ENCODE data around the gene METTL13. TPM values are rescaled to one million over a fixed set of nuclear protein-coding genes. Genes with fewer than 3 reads are reported as not detected.

Gene METTL13
- total RNA-seq, 1 donor from 2014 or later: 25.1 TPM

DNA sequence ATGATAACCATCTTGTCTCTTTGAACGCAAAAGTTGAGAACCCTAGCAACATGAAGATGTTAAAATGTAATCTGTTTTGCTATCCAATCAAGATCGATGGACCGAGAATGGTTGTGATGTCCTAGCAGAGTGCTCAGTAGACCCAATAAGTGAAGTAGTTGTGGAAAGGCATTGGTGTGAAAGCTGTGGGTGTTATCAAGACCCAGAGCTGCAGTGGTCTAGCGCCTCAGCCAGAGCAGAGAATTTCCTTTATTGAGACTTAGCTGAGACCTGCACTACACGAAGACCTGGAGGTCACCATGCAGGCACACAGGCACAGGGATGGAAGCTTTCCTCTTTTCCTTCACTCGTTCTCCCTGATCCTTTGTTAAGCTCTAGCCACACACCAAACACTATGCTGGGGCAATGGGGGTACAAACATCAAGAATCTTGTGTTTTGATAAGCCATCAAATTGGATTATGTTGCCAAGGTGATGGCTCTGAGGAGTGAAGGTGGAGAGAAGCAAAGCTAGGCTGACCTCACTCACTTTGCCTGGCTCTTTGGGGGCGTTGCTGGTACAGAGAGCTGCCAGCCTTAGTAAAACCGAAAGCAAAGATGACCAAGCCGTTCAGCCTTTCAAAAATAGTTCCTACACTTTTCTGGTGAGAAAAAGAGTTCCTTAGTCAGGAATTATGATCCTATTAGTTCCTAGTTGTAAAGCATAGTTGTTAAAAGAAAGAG, 24.1 kb downstream of the METTL13 start:
- TF ChIP-seq EZH2 (IDR thresholded peaks at IDR 0.05; ENCODE audit: insufficient read depth, low read length): no peak
- TF ChIP-seq, protein P1, sequence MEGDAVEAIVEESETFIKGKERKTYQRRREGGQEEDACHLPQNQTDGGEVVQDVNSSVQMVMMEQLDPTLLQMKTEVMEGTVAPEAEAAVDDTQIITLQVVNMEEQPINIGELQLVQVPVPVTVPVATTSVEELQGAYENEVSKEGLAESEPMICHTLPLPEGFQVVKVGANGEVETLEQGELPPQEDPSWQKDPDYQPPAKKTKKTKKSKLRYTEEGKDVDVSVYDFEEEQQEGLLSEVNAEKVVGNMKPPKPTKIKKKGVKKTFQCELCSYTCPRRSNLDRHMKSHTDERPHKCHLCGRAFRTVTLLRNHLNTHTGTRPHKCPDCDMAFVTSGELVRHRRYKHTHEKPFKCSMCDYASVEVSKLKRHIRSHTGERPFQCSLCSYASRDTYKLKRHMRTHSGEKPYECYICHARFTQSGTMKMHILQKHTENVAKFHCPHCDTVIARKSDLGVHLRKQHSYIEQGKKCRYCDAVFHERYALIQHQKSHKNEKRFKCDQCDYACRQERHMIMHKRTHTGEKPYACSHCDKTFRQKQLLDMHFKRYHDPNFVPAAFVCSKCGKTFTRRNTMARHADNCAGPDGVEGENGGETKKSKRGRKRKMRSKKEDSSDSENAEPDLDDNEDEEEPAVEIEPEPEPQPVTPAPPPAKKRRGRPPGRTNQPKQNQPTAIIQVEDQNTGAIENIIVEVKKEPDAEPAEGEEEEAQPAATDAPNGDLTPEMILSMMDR (IDR thresholded peaks at IDR 0.05; ENCODE audit: insufficient read depth, low read depth, low read length): no peak
- no peak overlapping the region for H3K4me3 ChIP-seq (ENCODE audit: insufficient read depth, low read depth, low read length)
- DNase-seq (ENCODE audit: low read depth) (no peak), FAIRE-seq (no peak)
- H3K27me3 ChIP-seq (ENCODE audit: insufficient read depth, low read length): no peaks in the 10 kb centered on the region
- Mint-ChIP-seq H3K36me3 (ENCODE audit: low read depth, unreplicated experiment) (no peaks in the 10 kb centered on the region), H3K4me1 (ENCODE audit: low read depth, unreplicated experiment) (no peaks in the 10 kb centered on the region), H3K27ac (ENCODE audit: unreplicated experiment) (no peak overlapping the region), H3K27me3 (ENCODE audit: low read depth, unreplicated experiment) (no peaks in the 10 kb centered on the region), H3K4me3 (ENCODE audit: unreplicated experiment) (no peak overlapping the region), H3K9me3 (ENCODE audit: unreplicated experiment) (no peaks in the 10 kb centered on the region)
- H3K4me2 ChIP-seq (ENCODE audit: low read length): no peak overlapping the region
- H3K79me2 ChIP-seq (ENCODE audit: insufficient read depth, low read length): no peaks in the 10 kb centered on the region
- no peaks in the 10 kb centered on the region for H3K9me3 ChIP-seq (ENCODE audit: insufficient read depth, low read depth, low read length)
- no peak overlapping the region for H3K27ac ChIP-seq (ENCODE audit: low read depth, low read length)
- no peak overlapping the region for H2AFZ ChIP-seq (ENCODE audit: low read depth, low read length)
- H3K9ac ChIP-seq (ENCODE audit: low read length): no peak overlapping the region
- no peaks in the 10 kb centered on the region for H4K20me1 ChIP-seq (ENCODE audit: insufficient read depth, low read length)
- H3K4me1 ChIP-seq (ENCODE audit: insufficient read depth, low read length): no peaks in the 10 kb centered on the region
- no peaks in the 10 kb centered on the region for H3K36me3 ChIP-seq (ENCODE audit: insufficient read depth, low read length)

DNA sequence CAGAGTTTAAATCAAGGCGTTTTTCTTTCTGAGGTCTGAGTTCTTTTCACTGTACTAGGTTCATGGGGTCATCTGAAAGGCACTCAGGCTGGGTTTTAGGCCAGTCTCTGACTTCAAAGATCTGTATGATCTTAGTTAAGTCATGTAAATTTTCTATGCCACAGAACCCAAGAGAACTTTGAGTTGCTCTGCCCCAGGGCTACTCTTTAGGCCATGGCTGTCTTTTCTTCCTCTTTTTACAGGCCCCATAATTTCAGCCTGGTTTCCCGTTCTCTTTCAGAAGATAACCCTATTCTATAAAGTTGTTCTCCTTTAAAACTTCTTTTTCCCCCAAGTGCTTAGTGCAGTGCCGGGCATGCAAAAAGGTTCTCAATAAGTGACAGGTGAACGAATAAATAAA, 26.1 kb downstream of the METTL13 start:
- no peaks in the 10 kb centered on the region for H3K4me1 Mint-ChIP-seq (ENCODE audit: low read depth, unreplicated experiment)
- H3K27ac ChIP-seq (ENCODE audit: low read depth, low read length): no peak overlapping the region
- H3K4me3 Mint-ChIP-seq (ENCODE audit: unreplicated experiment): no peak overlapping the region
- H3K4me3 ChIP-seq (ENCODE audit: insufficient read depth, low read depth, low read length): no peak overlapping the region
- no peaks in the 10 kb centered on the region for H4K20me1 ChIP-seq (ENCODE audit: insufficient read depth, low read length)
- H3K4me1 ChIP-seq (ENCODE audit: insufficient read depth, low read length): no peaks in the 10 kb centered on the region
- no peak overlapping the region for H2AFZ ChIP-seq (ENCODE audit: low read depth, low read length)
- no peaks in the 10 kb centered on the region for H3K79me2 ChIP-seq (ENCODE audit: insufficient read depth, low read length)
- no peaks in the 10 kb centered on the region for H3K36me3 ChIP-seq (ENCODE audit: insufficient read depth, low read length)
- peak overlapping the region; percentile 53 for H3K27ac Mint-ChIP-seq (ENCODE audit: unreplicated experiment)
- no peaks in the 10 kb centered on the region for H3K27me3 Mint-ChIP-seq (ENCODE audit: low read depth, unreplicated experiment)
- DNase-seq (ENCODE audit: low read depth) (no peak), FAIRE-seq (no peak)
- H3K9me3 Mint-ChIP-seq (ENCODE audit: unreplicated experiment): no peaks in the 10 kb centered on the region
- TF ChIP-seq EZH2 (IDR thresholded peaks at IDR 0.05; ENCODE audit: insufficient read depth, low read length): no peak
- TF ChIP-seq, protein P1 (IDR thresholded peaks at IDR 0.05; ENCODE audit: insufficient read depth, low read depth, low read length): no peak
- H3K27me3 ChIP-seq (ENCODE audit: insufficient read depth, low read length): no peaks in the 10 kb centered on the region
- H3K36me3 Mint-ChIP-seq (ENCODE audit: low read depth, unreplicated experiment): no peaks in the 10 kb centered on the region
- no peaks in the 10 kb centered on the region for H3K9me3 ChIP-seq (ENCODE audit: insufficient read depth, low read depth, low read length)
- no peak overlapping the region for H3K9ac ChIP-seq (ENCODE audit: low read length)
- H3K4me2 ChIP-seq (ENCODE audit: low read length): no peak overlapping the region

DNA sequence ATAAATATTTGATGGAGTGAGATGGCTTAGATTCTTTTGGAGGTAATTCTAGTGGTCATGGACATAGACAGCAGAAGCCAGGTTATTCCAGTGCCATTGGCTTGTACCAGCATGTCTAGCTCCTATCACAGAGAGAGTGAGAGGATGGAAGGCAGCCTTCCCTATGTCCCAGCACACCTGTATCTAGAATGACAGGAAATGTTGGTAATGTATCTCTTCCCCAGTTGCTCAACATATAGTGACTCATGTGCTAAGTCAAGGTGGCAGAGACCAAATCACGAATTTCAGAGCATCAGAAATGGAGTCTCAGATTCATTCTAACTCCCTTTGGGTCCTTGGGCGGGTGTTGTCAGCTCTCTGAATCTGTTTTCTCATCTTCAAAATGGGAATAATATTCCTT, 28.4 kb downstream of the METTL13 start:
- H3K9ac ChIP-seq (ENCODE audit: low read length): no peak overlapping the region
- H3K36me3 ChIP-seq (ENCODE audit: insufficient read depth, low read length): no peaks in the 10 kb centered on the region
- no peaks in the 10 kb centered on the region for H3K36me3 Mint-ChIP-seq (ENCODE audit: low read depth, unreplicated experiment)
- no peak for DNase-seq (ENCODE audit: low read depth)
- no peaks in the 10 kb centered on the region for H3K79me2 ChIP-seq (ENCODE audit: insufficient read depth, low read length)
- no peaks in the 10 kb centered on the region for H3K27me3 ChIP-seq (ENCODE audit: insufficient read depth, low read length)
- H3K4me1 ChIP-seq (ENCODE audit: insufficient read depth, low read length): no peaks in the 10 kb centered on the region
- TF ChIP-seq, protein P1 (IDR thresholded peaks at IDR 0.05; ENCODE audit: insufficient read depth, low read depth, low read length): no peak
- TF ChIP-seq EZH2 (IDR thresholded peaks at IDR 0.05; ENCODE audit: insufficient read depth, low read length): no peak
- H3K4me3 ChIP-seq (ENCODE audit: insufficient read depth, low read depth, low read length): no peak overlapping the region
- no peaks in the 10 kb centered on the region for H3K9me3 Mint-ChIP-seq (ENCODE audit: unreplicated experiment)
- H3K27ac Mint-ChIP-seq (ENCODE audit: unreplicated experiment): no peak overlapping the region
- H3K27ac ChIP-seq (ENCODE audit: low read depth, low read length): no peak overlapping the region
- H4K20me1 ChIP-seq (ENCODE audit: insufficient read depth, low read length): no peaks in the 10 kb centered on the region
- H3K4me1 Mint-ChIP-seq (ENCODE audit: low read depth, unreplicated experiment): peaks cover 3% of the 10 kb centered on the region
- H2AFZ ChIP-seq (ENCODE audit: low read depth, low read length): no peak overlapping the region
- no peaks in the 10 kb centered on the region for H3K9me3 ChIP-seq (ENCODE audit: insufficient read depth, low read depth, low read length)
- no peaks in the 10 kb centered on the region for H3K27me3 Mint-ChIP-seq (ENCODE audit: low read depth, unreplicated experiment)
- no peak overlapping the region for H3K4me3 Mint-ChIP-seq (ENCODE audit: unreplicated experiment)
- H3K4me2 ChIP-seq (ENCODE audit: low read length): no peak overlapping the region
- FAIRE-seq: no peak

Data from astrocyte (in vitro differentiated cells and primary cell).